Measurements from ENCODE around the gene PLCB4.

GRCh38 chr20:9323622-9324021 lies 254.7 kb downstream of the PLCB4 start:
- TF ChIP-seq CTCF (IDR thresholded peaks at IDR 0.05), result no peak
- TF ChIP-seq POLR2A (IDR thresholded peaks at IDR 0.05), result no peak

Data from lower leg skin (tissue), 3 donors.